ENCODE results near the gene MGAM2. TPM values are rescaled to one million over a fixed set of nuclear protein-coding genes. Genes with fewer than 3 reads are reported as not detected.

MGAM2 gene
- total RNA-seq, 1 experiment from 2014 or later = not detected

- no peak for TF ChIP-seq EZH2 (IDR thresholded peaks at IDR 0.05; ENCODE audit: borderline replicate concordance, low read depth, low read length, poor library complexity, severe bottlenecking)
- TF ChIP-seq, protein P1, sequence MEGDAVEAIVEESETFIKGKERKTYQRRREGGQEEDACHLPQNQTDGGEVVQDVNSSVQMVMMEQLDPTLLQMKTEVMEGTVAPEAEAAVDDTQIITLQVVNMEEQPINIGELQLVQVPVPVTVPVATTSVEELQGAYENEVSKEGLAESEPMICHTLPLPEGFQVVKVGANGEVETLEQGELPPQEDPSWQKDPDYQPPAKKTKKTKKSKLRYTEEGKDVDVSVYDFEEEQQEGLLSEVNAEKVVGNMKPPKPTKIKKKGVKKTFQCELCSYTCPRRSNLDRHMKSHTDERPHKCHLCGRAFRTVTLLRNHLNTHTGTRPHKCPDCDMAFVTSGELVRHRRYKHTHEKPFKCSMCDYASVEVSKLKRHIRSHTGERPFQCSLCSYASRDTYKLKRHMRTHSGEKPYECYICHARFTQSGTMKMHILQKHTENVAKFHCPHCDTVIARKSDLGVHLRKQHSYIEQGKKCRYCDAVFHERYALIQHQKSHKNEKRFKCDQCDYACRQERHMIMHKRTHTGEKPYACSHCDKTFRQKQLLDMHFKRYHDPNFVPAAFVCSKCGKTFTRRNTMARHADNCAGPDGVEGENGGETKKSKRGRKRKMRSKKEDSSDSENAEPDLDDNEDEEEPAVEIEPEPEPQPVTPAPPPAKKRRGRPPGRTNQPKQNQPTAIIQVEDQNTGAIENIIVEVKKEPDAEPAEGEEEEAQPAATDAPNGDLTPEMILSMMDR (conservative IDR thresholded peaks at IDR 0.05; ENCODE audit: low read depth, low read length) = no peak
- DNase-seq (ENCODE audit: low spot score) = no peak
- ChIA-PET CTCF (no interaction called here), POLR2A (ENCODE audit: low non-redundant PET) (no interaction called here)
- BruUV-seq (replicated peaks) = no TSS peak
- Histone ChIP-seq H3K27me3 (replicated peaks; ENCODE audit: insufficient read depth, low read depth, low read length, poor library complexity) (no peaks in the 10 kb centered on the region), H3K36me3 (ENCODE audit: insufficient read depth, low read length, poor library complexity, severe bottlenecking) (no peaks in the 10 kb centered on the region), H3K4me1 (ENCODE audit: insufficient read depth, low read length, poor library complexity, severe bottlenecking) (no peaks in the 10 kb centered on the region), H3K4me3 (ENCODE audit: low read depth, low read length, poor library complexity, severe bottlenecking) (no peak overlapping the region), H3K27ac (ENCODE audit: low read depth, low read length, poor library complexity, severe bottlenecking) (no peak overlapping the region), H3K9me3 (ENCODE audit: low read depth, low read length, poor library complexity, severe bottlenecking) (no peaks in the 10 kb centered on the region)
- intact Hi-C loops (cut with micrococcal nuclease; ENCODE audit: unreplicated experiment) = no loop called here
These were observed 27.5 kb downstream of the MGAM2 start for GRCh38 chr7:142138996-142139395.

- DNase-seq (ENCODE audit: low spot score) = no peak
- Histone ChIP-seq H3K4me1 (ENCODE audit: insufficient read depth, low read length, poor library complexity, severe bottlenecking) (no peaks in the 10 kb centered on the region), H3K27me3 (replicated peaks; ENCODE audit: insufficient read depth, low read depth, low read length, poor library complexity) (no peaks in the 10 kb centered on the region), H3K9me3 (ENCODE audit: low read depth, low read length, poor library complexity, severe bottlenecking) (no peaks in the 10 kb centered on the region), H3K27ac (ENCODE audit: low read depth, low read length, poor library complexity, severe bottlenecking) (no peak overlapping the region), H3K36me3 (ENCODE audit: insufficient read depth, low read length, poor library complexity, severe bottlenecking) (no peaks in the 10 kb centered on the region), H3K4me3 (ENCODE audit: low read depth, low read length, poor library complexity, severe bottlenecking) (no peak overlapping the region)
- TF ChIP-seq, protein P1 (conservative IDR thresholded peaks at IDR 0.05; ENCODE audit: low read depth, low read length) = no peak
- TF ChIP-seq EZH2 (IDR thresholded peaks at IDR 0.05; ENCODE audit: borderline replicate concordance, low read depth, low read length, poor library complexity, severe bottlenecking) = no peak
- CTCF ChIA-PET = no interaction called here
- POLR2A ChIA-PET (ENCODE audit: low non-redundant PET) = no interaction called here
- intact Hi-C loops (cut with micrococcal nuclease; ENCODE audit: unreplicated experiment) = no loop called here
- no TSS peak for BruUV-seq (replicated peaks)
These were observed 28.3 kb downstream of the MGAM2 start for GRCh38 chr7:142139597-142140400.

GRCh38 chr7:142140401-142140959, 29.0 kb downstream of the MGAM2 start:
- Histone ChIP-seq H3K4me1 (ENCODE audit: insufficient read depth, low read length, poor library complexity, severe bottlenecking) (no peaks in the 10 kb centered on the region), H3K27me3 (replicated peaks; ENCODE audit: insufficient read depth, low read depth, low read length, poor library complexity) (no peaks in the 10 kb centered on the region), H3K27ac (ENCODE audit: low read depth, low read length, poor library complexity, severe bottlenecking) (no peak overlapping the region), H3K4me3 (ENCODE audit: low read depth, low read length, poor library complexity, severe bottlenecking) (no peak overlapping the region), H3K9me3 (ENCODE audit: low read depth, low read length, poor library complexity, severe bottlenecking) (no peaks in the 10 kb centered on the region), H3K36me3 (ENCODE audit: insufficient read depth, low read length, poor library complexity, severe bottlenecking) (no peaks in the 10 kb centered on the region)
- ChIA-PET POLR2A (ENCODE audit: low non-redundant PET) (no interaction called here), CTCF (no interaction called here)
- no peak for DNase-seq (ENCODE audit: low spot score)
- TF ChIP-seq, protein P1 (conservative IDR thresholded peaks at IDR 0.05; ENCODE audit: low read depth, low read length) = no peak
- TF ChIP-seq EZH2 (IDR thresholded peaks at IDR 0.05; ENCODE audit: borderline replicate concordance, low read depth, low read length, poor library complexity, severe bottlenecking) = no peak
- intact Hi-C loops (cut with micrococcal nuclease; ENCODE audit: unreplicated experiment) = no loop called here
- BruUV-seq (replicated peaks) = no TSS peak
